K562 (cell line): Measurements from ENCODE around the gene SYT13.

Experiments
- CC2D1A ChIP-seq: fragments of 450-650 bp; IDR thresholded peaks from 2 replicates; pipeline ENCODE4 v1.6.1; 2017; ENCODE audit warnings: mild to moderate bottlenecking
- HNRNPLL ChIP-seq: fragments of 200-400 bp; formaldehyde crosslinking; IDR thresholded peaks from 2 replicates; pipeline ENCODE4 v1.6.1; 2017; ENCODE audit warnings: low read length, low read depth, mild to moderate bottlenecking; ENCODE audit not compliant: poor library complexity, severe bottlenecking
- MEF2A ChIP-seq: IDR thresholded peaks from 2 replicates; pipeline ENCODE4 v1.6.1; 2011; ENCODE audit warnings: low read depth, mild to moderate bottlenecking, low read length, moderate library complexity; ENCODE audit not compliant: control insufficient read depth
- RAD21 ChIP-seq, 2 experiments: fragments of 250-450 bp in 1 of 2; fragments of 450-650 bp in 1 of 2; sonication (Bioruptor Pico) in 1 of 2; formaldehyde crosslinking in 1 of 2; IDR thresholded peaks in 1 of 2; conservative IDR thresholded peaks in 1 of 2; 2 replicates each; pipeline versions ENCODE4 v1.4.0 to v1.8.0; 2020 to 2022; ENCODE audit warnings: mild to moderate bottlenecking in 2 of 2, moderate library complexity in 1 of 2
- REST ChIP-seq, 2 experiments: fragments of 450-650 bp; formaldehyde crosslinking in 1 of 2; IDR thresholded peaks; 2 replicates each; pipeline versions ENCODE4 v1.4.0 to v1.6.1; 2014 to 2020; ENCODE audit warnings: mild to moderate bottlenecking in 2 of 2, borderline replicate concordance in 1 of 2, low read depth in 1 of 2
- ZNF354B ChIP-seq: fragments of 250-450 bp; sonication (Bioruptor Pico); IDR thresholded peaks from 2 replicates; pipeline ENCODE4 v1.4.0; 2020
- ZNF780A ChIP-seq: fragments of 250-450 bp; sonication (Bioruptor Pico); IDR thresholded peaks from 2 replicates; pipeline ENCODE4 v1.5.0; 2021; ENCODE audit warnings: mild to moderate bottlenecking
- TF ChIP-seq, protein P1 (sequence below): fragments of 450-650 bp; IDR thresholded peaks from 2 replicates; pipeline ENCODE4 v1.6.1; 2017; ENCODE audit warnings: mild to moderate bottlenecking, moderate library complexity
- TF ChIP-seq, protein P2 (sequence below), 3 experiments: IDR thresholded peaks in 2 of 3; conservative IDR thresholded peaks in 1 of 3; 2 replicates each; pipeline ENCODE4 v1.5.1; 2011 to 2012; ENCODE audit warnings: low read length in 3 of 3, mild to moderate bottlenecking in 3 of 3, control low read depth in 2 of 3, improper control_type of control experiment in 1 of 3, inconsistent platforms in 1 of 3, low read depth in 1 of 3, mixed read lengths in 1 of 3, moderate library complexity in 1 of 3; ENCODE audit not compliant: insufficient read depth in 2 of 3

GRCh38 chr11:45229401-45230020 is 56.6 kb downstream of the SYT13 start:
- TF ChIP-seq RAD21 (CRISPR knock-in tag; conservative IDR thresholded peaks at IDR 0.05 in 1 of 2, IDR thresholded peaks at IDR 0.05 in 1 of 2) (no peak), ZNF780A (no peak), REST (IDR thresholded peaks at IDR 0.05; ENCODE audit: borderline replicate concordance) (no peak), REST (CRISPR knock-in tag; IDR thresholded peaks at IDR 0.05; ENCODE audit: low read depth) (no peak), HNRNPLL (no peak), CC2D1A (no peak), ZNF354B (CRISPR knock-in tag) (no peak), MEF2A (no peak)
- TF ChIP-seq, protein P1, sequence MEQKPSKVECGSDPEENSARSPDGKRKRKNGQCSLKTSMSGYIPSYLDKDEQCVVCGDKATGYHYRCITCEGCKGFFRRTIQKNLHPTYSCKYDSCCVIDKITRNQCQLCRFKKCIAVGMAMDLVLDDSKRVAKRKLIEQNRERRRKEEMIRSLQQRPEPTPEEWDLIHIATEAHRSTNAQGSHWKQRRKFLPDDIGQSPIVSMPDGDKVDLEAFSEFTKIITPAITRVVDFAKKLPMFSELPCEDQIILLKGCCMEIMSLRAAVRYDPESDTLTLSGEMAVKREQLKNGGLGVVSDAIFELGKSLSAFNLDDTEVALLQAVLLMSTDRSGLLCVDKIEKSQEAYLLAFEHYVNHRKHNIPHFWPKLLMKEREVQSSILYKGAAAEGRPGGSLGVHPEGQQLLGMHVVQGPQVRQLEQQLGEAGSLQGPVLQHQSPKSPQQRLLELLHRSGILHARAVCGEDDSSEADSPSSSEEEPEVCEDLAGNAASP: no peak
- TF ChIP-seq, protein P2, sequence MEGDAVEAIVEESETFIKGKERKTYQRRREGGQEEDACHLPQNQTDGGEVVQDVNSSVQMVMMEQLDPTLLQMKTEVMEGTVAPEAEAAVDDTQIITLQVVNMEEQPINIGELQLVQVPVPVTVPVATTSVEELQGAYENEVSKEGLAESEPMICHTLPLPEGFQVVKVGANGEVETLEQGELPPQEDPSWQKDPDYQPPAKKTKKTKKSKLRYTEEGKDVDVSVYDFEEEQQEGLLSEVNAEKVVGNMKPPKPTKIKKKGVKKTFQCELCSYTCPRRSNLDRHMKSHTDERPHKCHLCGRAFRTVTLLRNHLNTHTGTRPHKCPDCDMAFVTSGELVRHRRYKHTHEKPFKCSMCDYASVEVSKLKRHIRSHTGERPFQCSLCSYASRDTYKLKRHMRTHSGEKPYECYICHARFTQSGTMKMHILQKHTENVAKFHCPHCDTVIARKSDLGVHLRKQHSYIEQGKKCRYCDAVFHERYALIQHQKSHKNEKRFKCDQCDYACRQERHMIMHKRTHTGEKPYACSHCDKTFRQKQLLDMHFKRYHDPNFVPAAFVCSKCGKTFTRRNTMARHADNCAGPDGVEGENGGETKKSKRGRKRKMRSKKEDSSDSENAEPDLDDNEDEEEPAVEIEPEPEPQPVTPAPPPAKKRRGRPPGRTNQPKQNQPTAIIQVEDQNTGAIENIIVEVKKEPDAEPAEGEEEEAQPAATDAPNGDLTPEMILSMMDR (IDR thresholded peaks at IDR 0.05 in 2 of 3, conservative IDR thresholded peaks at IDR 0.05 in 1 of 3; ENCODE audit: insufficient read depth in 2 of 3, low read depth in 1 of 3, low read length in 3 of 3): no peak
